ENCODE measurements around the gene PPIA.
"Not testable (repeated sequence)": the region's sequence is repeated elsewhere in the genome, so short reads cannot be mapped to it uniquely, and the experiment has no call there.

PPIA gene

GRCh38 chr7:44787762-44788161 lies 8.7 kb upstream of the PPIA start:
- DNase-seq (ENCODE audit: low spot score) = no peak

- DNase-seq (ENCODE audit: low spot score) = no peak
Observed at GRCh38 chr7:44789990-44790389, 6.5 kb upstream of the PPIA start.

GRCh38 chr7:44791278-44792219 lies 4.9 kb upstream of the PPIA start:
- DNase-seq (ENCODE audit: low spot score) = no peak

GRCh38 chr7:44793919-44794318 lies 2.6 kb upstream of the PPIA start:
- no peak for DNase-seq (ENCODE audit: low spot score)

GRCh38 chr7:44794331-44794730 lies 2.1 kb upstream of the PPIA start:
- DNase-seq (ENCODE audit: low spot score) = no peak

- DNase-seq (ENCODE audit: low spot score) = no peak
Observed at GRCh38 chr7:44796034-44796503, 412 bp upstream of the PPIA start.

GRCh38 chr7:44797329-44798258 lies 1.1 kb downstream of the PPIA start:
- peak; percentile 75 for DNase-seq (ENCODE audit: low spot score)

- no peak for DNase-seq (ENCODE audit: low spot score)
Observed at GRCh38 chr7:44798649-44799305, 2.3 kb downstream of the PPIA start.

- no peak for DNase-seq (ENCODE audit: low spot score)
Observed at GRCh38 chr7:44799939-44800338, 3.5 kb downstream of the PPIA start.

- no peak for DNase-seq (ENCODE audit: low spot score)
Observed at GRCh38 chr7:44801890-44802289, 5.4 kb downstream of the PPIA start.

- no peak for DNase-seq (ENCODE audit: low spot score)
Observed at GRCh38 chr7:44802418-44803025, 6.0 kb downstream of the PPIA start.

- DNase-seq (ENCODE audit: low spot score) = not testable (repeated sequence)
Observed at GRCh38 chr7:44803828-44804519, 7.5 kb downstream of the PPIA start.

GRCh38 chr7:44805950-44806349 lies 9.5 kb downstream of the PPIA start:
- DNase-seq (ENCODE audit: low spot score) = no peak

- DNase-seq (ENCODE audit: low spot score) = no peak
Observed at GRCh38 chr7:44808914-44809393, 12.5 kb downstream of the PPIA start.

GRCh38 chr7:44811093-44811492 lies 14.6 kb downstream of the PPIA start:
- DNase-seq (ENCODE audit: low spot score) = no peak

- DNase-seq (ENCODE audit: low spot score) = no peak
Observed at GRCh38 chr7:44811571-44811970, 15.1 kb downstream of the PPIA start.

GRCh38 chr7:44814919-44815318 lies 18.4 kb downstream of the PPIA start:
- DNase-seq (ENCODE audit: low spot score) = no peak

- DNase-seq (ENCODE audit: low spot score) = no peak
Observed at GRCh38 chr7:44819292-44819691, 22.8 kb downstream of the PPIA start.

- DNase-seq (ENCODE audit: low spot score) = no peak
Observed at GRCh38 chr7:44823255-44823781, 26.8 kb downstream of the PPIA start.

GRCh38 chr7:44824894-44825526 lies 28.5 kb downstream of the PPIA start:
- no peak for DNase-seq (ENCODE audit: low spot score)
